ENCODE measurements around the gene COL5A3. TPM values are rescaled to one million over a fixed set of nuclear protein-coding genes. Genes with fewer than 3 reads are reported as not detected.
A peak's percentile ranks its signal among the peaks of the same experiment; 100 is the strongest.
"Not testable (repeated sequence)": the region's sequence is repeated elsewhere in the genome, so short reads cannot be mapped to it uniquely, and the experiment has no call there.

The COL5A3 gene
- total RNA-seq, 2 donors from 2014 or later, result 3.4 to 9.6 TPM

- 37 to 75% methylated on average over 5 of the region's 5 CpGs for WGBS, 2 donors
- H3K9me3 ChIP-seq, result no peaks in the 10 kb centered on the region
- TF ChIP-seq, protein P1, sequence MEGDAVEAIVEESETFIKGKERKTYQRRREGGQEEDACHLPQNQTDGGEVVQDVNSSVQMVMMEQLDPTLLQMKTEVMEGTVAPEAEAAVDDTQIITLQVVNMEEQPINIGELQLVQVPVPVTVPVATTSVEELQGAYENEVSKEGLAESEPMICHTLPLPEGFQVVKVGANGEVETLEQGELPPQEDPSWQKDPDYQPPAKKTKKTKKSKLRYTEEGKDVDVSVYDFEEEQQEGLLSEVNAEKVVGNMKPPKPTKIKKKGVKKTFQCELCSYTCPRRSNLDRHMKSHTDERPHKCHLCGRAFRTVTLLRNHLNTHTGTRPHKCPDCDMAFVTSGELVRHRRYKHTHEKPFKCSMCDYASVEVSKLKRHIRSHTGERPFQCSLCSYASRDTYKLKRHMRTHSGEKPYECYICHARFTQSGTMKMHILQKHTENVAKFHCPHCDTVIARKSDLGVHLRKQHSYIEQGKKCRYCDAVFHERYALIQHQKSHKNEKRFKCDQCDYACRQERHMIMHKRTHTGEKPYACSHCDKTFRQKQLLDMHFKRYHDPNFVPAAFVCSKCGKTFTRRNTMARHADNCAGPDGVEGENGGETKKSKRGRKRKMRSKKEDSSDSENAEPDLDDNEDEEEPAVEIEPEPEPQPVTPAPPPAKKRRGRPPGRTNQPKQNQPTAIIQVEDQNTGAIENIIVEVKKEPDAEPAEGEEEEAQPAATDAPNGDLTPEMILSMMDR (IDR thresholded peaks at IDR 0.05), result no peak
- no peak for TF ChIP-seq POLR2A (IDR thresholded peaks at IDR 0.05)
- no peaks in the 10 kb centered on the region for H3K27me3 ChIP-seq
- intact Hi-C loops (cut with DNase I), result no loop called here
- no peak overlapping the region for H3K4me3 ChIP-seq
- DNase-seq (no peak), ATAC-seq (no peak)
- H3K27ac ChIP-seq, result no peak overlapping the region
- no peaks in the 10 kb centered on the region for H3K4me1 ChIP-seq
- H3K36me3 ChIP-seq (replicated peaks in 1 of 2; ENCODE audit: insufficient read depth in 1 of 2, low read depth in 2 of 2), result no peaks in the 10 kb centered on the region
Observed at GRCh38 chr19:9952276-9952675, 58.0 kb downstream of the COL5A3 start.

DNA sequence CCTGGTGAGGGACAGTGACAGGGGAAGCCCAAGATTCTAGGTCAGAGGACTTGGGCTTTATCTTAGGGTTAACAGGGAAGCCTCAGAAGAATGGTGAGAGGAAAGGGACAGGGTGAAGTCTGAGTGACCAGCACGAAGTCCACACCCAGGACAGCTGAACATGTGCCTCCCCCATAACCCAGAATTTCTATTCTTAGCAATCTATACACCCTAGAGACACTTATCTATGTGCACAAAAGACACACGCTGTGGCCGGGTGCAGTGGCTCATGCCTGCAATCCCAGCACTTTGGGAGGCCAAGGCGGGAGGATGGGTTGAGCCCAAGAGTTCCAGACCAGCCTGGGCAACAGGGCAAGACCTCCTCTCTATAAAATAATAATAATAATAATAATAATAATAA is 62.9 kb downstream of the COL5A3 start:
- Histone ChIP-seq H3K4me1 (no peaks in the 10 kb centered on the region), H3K36me3 (replicated peaks in 1 of 2; ENCODE audit: insufficient read depth in 1 of 2, low read depth in 2 of 2) (no peaks in the 10 kb centered on the region), H3K27ac (no peak overlapping the region), H3K27me3 (peaks cover 0 to 3% of the 10 kb centered on the region in 2 donors), H3K9me3 (no peaks in the 10 kb centered on the region), H3K4me3 (no peak overlapping the region)
- 58 to 67% methylated on average over 4 of the region's 4 CpGs for WGBS, 2 donors
- TF ChIP-seq, protein P1 (IDR thresholded peaks at IDR 0.05), result no peak
- TF ChIP-seq POLR2A (IDR thresholded peaks at IDR 0.05), result no peak
- ATAC-seq (no peak), DNase-seq (no peak)
- intact Hi-C loops (cut with DNase I), result no loop called here

GRCh38 chr19:9946528-9947125 is 63.7 kb downstream of the COL5A3 start:
- H3K4me3 ChIP-seq; ATAC-seq; H3K27me3 ChIP-seq; H3K9me3 ChIP-seq; DNase-seq; intact Hi-C loops (cut with DNase I); H3K4me1 ChIP-seq; H3K27ac ChIP-seq; H3K36me3 ChIP-seq (replicated peaks in 1 of 2; ENCODE audit: insufficient read depth in 1 of 2, low read depth in 2 of 2): not testable (repeated sequence)
- 65 to 79% methylated on average over 6 to 7 of the region's 7 CpGs for WGBS, 2 donors

DNA sequence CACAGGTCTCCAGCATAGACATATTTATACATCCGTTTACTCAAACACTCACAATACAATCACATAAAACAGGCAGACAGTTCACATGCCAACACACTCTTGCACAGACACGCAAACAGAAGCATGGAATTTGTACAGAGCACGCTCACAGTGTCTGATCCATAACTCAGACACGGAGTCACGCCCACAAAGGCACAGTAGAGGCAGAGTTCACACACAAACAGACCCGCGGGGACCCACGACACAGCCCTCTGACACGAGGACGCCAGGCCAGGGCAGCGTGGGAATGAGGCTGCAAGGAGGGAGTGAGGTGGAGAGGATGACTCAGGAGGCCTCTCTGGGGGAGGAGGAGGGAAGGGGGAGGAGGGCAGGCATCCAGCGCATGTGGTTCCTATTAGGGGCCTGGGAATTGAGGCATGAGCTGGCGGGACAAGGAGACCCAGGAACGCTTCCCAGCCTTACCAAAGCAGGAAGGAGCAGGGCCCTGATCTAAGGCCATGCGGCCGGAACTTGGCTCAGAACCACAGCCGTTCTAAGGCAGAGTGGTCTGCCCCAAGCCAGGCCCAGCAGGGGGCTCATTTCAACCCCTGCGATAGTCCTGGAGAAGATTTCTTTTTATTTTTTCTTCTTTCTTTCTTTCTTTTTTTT is 64.9 kb downstream of the COL5A3 start:
- ATAC-seq, result peak; percentile 68
- TF ChIP-seq POLR2A (IDR thresholded peaks at IDR 0.05), result no peak
- TF ChIP-seq, protein P1 (IDR thresholded peaks at IDR 0.05), result no peak
- H3K27me3 ChIP-seq, result peaks cover 0 to 3% of the 10 kb centered on the region in 2 donors
- H3K36me3 ChIP-seq (replicated peaks in 1 of 2; ENCODE audit: insufficient read depth in 1 of 2, low read depth in 2 of 2), result no peaks in the 10 kb centered on the region
- intact Hi-C loops (cut with DNase I), result no loop called here
- peak; percentile 38 to 66 (median 55) for DNase-seq
- no peak overlapping the region for H3K27ac ChIP-seq
- H3K4me1 ChIP-seq, result no peaks in the 10 kb centered on the region
- H3K4me3 ChIP-seq, result no peak overlapping the region
- WGBS, 2 donors, result 33 to 44% methylated on average over 18 of the region's 18 CpGs
- H3K9me3 ChIP-seq, result peaks cover 0 to 5% (median 0%) of the 10 kb centered on the region in 3 donors

DNA sequence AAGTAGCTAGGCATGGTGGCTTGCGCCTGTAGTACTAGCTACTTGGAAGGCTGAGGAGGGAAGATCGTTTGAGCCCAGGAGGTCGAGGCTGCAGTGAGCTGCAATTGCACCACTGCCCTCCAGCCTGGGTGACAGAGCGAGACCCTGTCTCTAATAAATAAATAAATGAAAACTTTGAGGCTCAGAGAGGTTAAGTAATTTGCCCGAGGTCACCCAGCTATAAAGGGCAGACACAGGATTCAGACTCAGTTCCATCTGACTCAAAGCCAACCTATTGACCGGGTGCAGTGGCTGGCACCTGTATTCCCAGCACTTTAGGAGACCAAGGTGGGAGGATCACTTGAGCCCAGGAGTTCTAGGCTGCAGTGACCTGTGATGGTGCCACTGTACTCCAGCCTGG is 66.6 kb downstream of the COL5A3 start:
- intact Hi-C loops (cut with DNase I), result no loop called here
- 65 to 68% methylated on average over 5 to 6 of the region's 6 CpGs for WGBS, 2 donors

More for the DNA sequence above, 66.6 kb downstream of the COL5A3 start:
- no peaks in the 10 kb centered on the region for H3K4me1 ChIP-seq
- DNase-seq, result no peak
- H3K4me3 ChIP-seq, result no peak overlapping the region
- H3K27me3 ChIP-seq, result peaks cover 0 to 3% of the 10 kb centered on the region in 2 donors
- H3K36me3 ChIP-seq (replicated peaks in 1 of 2; ENCODE audit: insufficient read depth in 1 of 2, low read depth in 2 of 2), result no peaks in the 10 kb centered on the region
- no peak for ATAC-seq
- peaks cover 0 to 5% (median 0%) of the 10 kb centered on the region in 3 donors for H3K9me3 ChIP-seq
- no peak for TF ChIP-seq POLR2A (IDR thresholded peaks at IDR 0.05)
- TF ChIP-seq, protein P1 (IDR thresholded peaks at IDR 0.05), result no peak
- no peak overlapping the region for H3K27ac ChIP-seq

Data from body of pancreas (tissue), 4 donors.